GM21576 (cell line): ENCODE measurements around the gene PMM2.
"Not testable (repeated sequence)": the region's sequence is repeated elsewhere in the genome, so short reads cannot be mapped to it uniquely, and the experiment has no call there.

Source experiments
- ATAC-seq: cut with Tn5 transposase; IDR thresholded peaks from one replicate; pipeline ENCODE4 v1.9.1; 2021; ENCODE audit warnings: mild to moderate bottlenecking, moderate library complexity; ENCODE audit not compliant: unreplicated experiment

The PMM2 gene

DNA sequence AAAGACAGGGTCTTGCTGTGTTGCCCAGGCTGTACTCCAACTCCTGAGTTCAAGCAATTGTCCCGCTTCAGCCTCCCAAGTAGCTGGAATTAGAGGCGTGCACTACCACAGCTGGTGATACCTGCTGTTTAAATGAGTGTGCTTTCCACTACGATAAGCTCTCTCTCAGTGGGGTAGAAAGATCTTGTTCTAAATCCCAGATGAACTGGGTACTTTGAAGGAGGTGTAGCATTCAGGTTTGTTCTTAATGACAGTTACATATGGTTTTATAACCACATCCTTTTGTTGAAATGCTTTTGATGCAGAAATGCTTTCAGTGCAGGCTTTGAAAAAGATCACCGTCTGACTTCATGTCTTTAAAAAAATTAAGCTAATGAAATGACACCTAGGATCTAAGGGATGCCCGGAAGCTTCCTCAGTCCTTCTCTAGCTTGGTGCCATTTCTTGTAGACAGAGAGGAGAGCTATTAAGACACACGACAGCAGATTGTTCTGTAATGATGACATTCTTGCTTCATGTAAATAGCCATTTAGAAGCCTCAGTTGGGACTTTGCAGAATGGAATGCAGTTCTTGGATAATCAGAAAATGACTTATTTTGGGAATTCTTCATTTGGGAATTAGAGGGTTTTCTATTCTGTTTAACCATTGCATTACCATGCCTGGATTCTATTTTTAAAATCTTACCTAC lies 19.5 kb downstream of the PMM2 start:
- no peak for ATAC-seq

DNA sequence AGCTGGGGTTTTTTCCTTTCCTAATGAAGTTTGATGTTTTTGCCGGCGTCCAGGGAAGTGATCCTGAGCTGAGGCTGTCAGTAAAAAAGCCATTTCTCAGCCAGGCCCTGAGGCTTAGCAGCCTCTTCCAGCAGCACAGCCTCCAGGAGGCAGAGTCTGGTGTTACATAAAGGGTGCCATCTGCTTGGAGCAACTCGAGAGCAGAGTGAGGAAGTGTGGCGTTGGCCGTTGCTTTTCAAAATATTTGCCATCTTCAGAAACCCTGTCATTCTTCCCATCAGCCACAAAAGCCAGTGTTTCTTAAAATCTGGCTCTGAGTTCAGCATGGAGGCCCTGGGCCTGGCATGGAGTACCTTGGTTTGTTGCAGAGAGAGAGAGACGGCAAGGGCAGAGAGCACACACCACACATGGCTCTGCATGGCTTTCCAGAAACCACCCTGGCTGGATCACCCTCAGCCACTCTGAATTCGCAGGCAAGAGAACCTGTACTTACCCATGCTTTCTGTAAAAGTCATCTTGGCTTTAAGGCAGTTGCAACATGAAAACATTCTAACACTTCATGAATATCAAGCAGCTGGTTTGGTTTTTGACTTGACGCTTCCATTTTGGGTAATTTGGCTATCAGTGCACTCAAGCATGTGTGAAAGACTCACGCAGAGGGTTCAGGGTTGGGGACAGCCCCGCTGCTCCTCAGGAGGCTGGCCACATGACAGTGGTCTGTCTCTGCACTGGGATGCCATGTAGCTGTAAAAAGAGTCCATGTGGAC lies 21.0 kb downstream of the PMM2 start:
- no peak for ATAC-seq

DNA sequence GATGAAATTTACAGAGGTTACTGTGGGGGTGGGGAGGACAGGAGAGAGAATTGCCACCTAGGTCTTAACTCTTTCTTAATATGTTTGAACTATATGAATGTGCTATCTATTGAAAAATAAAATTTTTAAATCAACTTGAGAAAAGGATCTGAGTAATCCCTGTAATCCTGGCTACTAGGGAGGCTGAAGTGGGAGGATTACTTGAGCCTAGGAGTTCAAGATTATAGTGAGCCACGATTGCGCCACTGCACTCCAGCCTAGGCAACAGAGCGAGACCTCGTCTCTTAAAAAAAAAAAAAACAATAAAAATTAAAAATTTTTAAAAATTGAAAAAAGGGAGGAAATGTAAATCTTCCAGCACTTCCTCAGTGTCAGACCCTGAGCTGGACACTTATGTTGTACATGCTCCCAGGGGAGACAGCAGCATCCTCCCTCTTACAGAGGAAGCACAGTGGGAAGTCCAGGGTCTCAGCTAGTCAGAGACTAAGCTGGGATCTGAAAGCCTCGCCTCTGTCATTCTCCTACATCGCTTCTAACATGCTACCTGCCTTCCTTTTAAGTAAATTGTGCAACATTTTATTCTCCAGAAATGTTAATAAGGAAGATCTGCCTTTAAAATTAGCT lies 21.9 kb downstream of the PMM2 start:
- no peak for ATAC-seq

DNA sequence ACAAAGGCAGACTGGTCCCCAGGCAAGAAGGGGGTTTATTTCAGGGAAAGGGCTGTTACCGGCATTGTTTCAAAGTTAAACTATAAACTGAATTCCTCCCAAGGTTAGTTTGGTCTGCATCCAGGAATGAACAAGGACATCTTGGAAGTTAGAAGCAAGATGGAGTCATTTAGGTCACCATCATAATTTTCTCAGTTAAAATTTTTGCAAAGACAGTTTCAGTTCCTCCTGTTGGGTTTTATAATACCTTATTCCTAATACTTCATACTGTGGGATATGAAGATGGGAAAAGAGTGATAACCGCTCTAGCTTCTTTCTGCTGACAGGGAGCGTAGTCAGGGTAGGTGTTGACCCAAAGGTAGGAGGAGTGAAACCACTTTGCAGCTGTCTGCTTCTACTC lies 24.8 kb downstream of the PMM2 start:
- no peak for ATAC-seq

DNA sequence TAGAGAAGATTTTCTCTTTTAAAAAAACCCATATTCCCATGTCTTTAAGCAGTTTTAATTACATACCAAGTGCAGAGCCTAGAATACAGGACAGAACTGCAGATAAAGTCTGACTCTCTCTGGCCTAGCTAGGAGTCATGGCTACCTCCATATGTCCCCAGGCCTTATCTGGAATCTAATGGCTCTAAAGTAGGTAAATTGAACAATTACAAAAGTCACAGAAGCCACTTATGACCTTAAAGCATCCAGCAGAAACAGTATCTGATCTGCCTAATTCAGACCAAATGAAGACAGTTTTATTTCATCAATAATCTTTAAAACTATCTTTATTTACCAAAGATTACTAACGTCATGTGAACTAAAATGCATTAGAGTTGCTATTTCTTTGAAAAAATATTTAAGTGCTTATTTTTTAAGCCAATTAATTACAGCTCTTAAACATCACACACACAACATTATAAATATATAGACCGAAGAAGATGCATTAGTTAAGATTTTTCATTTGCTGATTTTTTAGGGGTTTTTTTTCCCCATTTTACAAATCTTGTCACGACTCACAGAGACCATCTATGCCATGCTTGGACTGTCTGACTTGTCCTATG lies 28.7 kb downstream of the PMM2 start:
- no peak for ATAC-seq

DNA sequence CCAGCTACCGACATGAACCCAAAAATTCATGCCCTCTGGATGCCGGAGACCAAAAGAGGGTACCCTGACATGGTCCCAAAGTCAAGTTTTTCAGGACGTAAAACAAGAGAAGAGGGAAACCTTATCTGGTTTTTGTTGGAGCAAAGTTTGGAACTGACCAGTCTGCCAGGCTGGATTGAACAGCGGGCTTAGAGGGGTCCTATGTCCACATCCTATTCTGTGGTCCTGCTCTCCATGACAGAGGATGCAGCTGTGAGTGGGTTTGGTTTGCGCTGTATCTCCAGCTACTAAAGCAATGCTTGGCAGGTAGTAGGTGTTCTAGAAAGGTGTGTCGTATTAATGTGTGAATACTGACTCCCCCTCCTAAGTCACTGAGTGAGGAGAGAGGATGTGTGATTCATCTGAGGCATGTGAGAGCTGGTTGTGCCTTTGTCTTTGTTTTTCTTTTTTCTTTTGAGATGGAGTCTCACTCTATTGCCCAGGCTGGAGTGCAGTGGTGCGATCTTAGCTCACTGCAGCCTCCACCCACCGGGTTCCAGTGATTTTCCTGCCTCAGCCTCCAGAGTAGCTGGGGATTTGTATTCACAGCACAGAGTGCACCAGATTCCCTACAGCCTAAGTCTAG lies 31.0 kb downstream of the PMM2 start:
- ATAC-seq: no peak

DNA sequence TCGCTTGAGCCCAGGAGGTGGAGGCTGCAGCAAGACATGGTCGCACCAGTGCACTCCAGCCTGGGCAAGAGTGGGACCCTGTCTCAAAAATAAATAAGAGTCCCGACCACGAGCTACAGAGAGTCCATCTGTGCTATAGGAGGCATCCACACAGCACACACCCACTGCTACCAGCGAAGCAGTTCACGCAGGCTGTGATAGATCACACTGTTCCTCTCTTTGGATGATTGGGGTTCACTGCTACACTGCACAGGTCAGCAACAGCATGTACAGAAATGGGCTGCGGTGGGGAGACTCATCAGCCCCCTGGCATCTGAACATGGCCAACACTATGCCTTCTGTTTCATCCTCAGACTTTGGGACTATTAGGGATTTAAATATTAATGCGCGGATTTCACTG lies 33.8 kb downstream of the PMM2 start:
- no peak for ATAC-seq

DNA sequence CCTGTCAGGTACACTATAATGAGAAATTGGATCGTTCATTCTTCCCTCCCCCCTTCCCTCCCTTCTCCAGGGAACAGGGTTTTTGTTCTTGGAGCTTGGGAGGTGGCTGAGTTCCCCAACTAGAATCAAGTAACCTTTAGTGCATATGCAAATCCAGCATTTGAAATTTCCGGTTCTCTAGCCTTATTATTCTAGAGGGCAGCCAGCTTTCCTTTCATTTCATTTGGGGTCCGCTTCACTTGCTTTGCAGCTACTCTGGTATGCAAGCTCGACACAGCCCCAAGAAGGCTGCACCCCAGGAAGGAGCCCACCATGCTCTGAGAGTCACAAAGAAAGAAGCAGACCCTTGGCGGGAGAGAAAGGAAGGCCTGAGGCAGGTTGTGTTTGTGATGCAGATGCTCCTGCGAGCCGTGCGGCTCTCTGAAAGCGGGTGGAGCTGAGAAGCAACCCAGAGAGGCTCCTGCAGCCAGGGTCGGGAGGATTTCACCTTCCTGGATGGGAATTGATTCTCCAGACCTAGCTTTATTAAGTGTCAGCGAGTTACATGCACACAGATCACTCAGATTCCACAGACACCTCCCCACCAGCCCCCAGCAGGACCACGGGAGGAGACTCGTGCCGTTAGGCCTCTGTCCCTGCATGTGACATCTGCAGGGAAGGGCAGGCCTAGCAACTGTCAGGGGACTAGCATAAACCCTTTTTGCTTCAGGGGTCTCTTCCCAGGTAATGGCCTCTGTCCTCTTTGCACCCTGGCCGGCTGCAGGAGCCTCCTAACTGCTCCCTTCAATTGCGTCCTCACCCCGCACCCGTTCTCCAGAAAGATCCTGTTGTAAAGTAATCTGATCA lies 34.5 kb downstream of the PMM2 start:
- ATAC-seq: no peak

DNA sequence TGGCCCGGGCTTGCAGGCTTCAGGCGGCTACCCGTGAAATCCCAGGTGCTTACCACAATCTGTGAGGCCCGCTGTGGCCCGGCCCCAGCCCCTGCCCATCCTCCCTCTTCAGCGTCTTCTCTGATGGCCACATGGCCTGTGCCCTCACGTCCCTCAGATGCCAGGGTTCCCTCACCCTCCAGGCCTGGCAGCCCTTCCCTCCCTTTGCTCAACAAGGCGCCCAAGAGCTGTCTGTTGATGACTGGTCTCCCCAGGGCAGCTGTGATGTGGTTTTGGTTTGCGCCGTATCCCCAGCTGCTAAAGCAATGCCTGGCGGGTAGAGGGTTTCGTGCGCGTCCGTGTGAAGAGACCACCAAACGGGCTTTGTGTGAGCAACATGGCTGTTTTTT lies 35.1 kb downstream of the PMM2 start:
- ATAC-seq: no peak

DNA sequence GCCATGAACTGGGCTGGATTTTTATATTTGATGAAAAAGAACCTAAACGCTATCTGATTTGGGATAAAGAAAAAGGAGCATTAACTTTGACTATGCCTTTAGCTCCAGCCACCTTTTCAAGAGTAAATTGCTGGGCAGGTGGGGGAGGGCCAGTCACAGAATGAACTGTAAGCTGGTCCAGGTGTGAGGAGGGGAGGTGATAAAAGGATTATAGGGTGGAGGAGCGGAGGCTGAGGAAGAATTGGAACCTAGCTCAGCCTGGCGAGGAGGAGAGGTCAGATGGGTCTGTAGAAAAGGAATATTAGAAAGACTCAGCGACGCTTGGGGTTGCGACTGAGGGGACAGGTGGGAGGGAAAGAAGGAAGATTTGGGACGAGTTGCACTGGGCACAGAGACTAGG lies 39.2 kb downstream of the PMM2 start:
- ATAC-seq: not testable (repeated sequence)

DNA sequence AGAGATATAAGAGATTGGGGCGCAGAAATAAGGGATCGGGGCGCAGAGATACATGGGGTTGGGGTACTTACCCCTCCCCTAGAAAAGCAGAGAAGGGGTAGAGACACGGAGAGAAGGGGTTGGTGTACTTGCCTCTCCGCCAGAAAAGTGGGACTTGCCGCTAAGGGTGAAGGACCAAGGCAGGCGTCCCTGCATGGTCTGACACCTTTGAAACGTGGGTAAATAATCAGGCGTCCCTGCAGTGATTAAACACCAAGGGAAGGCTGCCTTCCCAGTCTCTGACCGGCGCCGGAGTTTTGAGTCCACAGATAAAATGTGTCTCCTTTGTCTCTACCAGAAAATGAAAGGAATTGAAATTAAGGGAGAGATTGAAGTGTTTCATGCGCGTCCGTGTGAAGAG lies 40.0 kb downstream of the PMM2 start:
- ATAC-seq: not testable (repeated sequence)

DNA sequence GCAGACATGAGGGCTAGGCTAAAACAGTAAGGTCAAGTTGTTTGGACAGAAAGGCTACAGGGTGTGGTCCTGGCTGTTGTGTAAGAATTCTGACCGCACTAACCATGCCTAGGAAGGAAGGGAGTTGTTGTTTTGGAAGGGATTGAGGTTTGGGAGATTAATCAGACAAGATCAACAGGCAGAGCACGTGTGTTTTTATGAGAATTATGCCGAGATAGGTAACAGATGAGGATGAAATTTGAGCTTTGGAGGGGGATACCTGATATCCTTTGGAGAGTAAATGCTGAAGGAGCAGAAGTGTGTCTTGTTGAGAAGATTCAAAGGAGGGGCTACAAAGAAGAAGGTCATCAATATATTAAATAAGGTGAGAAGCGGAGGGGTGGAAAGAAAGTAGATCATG lies 44.4 kb downstream of the PMM2 start:
- ATAC-seq: not testable (repeated sequence)

DNA sequence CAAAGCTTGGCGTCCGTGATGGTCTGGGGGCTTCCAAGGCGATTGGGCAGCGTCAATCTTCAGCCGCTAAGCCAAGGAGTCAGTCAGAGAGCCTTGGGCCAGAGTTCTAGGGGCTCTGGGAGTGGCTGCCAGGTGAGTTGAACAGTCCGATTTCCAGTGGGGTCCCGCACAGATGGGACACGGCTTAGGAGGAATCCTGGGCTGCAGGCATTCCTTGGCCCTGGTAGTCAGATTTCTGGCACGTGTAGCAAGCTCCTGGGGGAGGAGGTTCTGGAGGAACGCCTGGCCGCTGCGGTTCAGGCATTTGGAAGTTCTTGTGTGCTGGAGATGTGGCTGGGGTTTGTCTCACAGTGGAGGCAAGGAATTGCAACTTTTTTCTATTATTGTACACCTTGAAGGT lies 45.7 kb downstream of the PMM2 start:
- ATAC-seq: not testable (repeated sequence)

DNA sequence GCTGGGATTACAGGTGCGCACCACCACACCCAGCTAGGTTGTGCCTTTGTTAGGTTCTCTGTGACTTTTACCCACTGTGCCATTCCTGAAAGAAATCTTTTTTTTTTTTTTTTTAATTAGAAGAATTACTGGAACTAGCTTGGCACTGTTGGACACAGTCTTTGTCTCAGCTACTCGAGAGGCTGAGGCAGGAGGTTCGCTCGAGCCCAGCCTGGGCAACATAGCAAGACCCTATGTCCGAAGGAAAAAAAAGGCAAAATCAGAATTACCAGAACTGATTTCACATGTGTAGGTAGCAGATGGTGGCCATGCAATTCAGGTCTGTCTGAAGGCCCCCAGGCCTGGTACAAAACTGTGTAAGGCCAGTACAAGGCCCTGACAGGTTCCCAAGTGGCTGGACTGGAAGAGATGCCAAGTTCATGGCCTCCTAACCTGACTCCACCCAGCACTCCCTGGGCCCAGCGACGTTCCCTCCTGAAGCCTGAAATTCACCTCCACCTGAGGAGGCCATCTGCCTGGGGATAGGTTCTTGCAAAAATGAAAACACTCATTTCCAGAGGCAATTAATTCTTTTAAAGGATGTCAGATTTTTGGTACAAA lies 48.2 kb downstream of the PMM2 start:
- ATAC-seq: no peak

DNA sequence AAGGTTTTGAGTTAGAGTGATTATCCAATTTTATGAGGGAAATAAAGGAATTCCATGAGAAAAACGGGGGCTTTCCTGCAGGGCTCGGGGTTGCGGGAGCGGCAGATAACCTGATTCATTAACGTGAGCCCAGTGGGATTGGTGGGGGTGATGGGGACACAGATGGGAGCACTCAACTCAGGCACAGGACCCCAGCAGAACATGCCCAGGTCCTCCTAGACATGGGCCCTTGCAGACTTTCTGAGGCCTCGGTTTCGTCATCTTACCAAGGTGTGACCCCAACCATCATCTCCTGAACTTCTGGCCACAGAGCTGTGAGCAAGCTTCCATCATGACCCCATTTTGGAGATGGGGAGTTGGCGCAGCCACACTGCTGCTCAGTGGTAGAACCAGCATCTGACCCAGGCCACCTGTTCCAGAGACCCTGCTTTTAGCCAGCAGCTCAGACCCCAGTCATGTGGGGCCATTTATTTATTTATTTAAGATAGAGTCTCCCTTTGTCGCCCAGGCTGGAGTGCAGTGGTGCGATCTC lies 48.8 kb downstream of the PMM2 start:
- no peak for ATAC-seq

DNA sequence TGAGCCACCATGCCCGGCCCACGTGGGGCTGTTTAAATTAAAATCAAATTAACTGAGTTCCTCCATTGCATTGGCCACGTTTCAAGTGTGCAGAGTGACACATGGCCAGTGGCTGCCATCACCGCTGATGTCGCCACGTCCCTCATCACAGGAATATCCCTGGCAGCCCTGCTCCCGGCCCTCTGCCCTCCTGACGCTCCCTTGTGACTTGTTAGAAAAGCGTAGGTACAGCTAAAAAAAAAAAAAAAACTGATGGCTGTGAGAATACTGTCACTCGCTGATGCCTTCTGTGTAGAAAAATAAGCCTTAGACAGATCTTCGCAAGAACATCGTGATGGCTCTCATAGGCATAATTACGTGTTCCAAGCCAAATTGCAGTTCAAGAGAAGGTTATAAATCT lies 49.5 kb downstream of the PMM2 start:
- no peak for ATAC-seq

DNA sequence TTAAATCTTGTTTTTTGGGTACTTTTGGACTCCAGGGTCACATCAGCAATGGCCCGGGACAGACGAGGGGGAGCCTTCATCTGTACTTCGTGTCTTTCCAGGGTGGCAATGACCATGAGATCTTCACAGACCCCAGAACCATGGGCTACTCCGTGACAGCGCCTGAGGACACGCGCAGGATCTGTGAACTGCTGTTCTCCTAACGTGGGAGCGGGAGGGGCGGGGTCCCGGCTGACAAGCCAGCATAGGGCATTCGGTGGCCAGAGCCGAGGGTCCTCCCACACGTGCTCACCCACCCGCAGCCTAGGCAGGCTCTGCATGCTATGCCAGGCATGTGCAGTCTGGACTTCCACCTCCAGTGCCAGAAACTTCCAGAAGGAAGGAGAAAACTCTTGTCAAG lies 50.0 kb downstream of the PMM2 start:
- ATAC-seq: no peak

DNA sequence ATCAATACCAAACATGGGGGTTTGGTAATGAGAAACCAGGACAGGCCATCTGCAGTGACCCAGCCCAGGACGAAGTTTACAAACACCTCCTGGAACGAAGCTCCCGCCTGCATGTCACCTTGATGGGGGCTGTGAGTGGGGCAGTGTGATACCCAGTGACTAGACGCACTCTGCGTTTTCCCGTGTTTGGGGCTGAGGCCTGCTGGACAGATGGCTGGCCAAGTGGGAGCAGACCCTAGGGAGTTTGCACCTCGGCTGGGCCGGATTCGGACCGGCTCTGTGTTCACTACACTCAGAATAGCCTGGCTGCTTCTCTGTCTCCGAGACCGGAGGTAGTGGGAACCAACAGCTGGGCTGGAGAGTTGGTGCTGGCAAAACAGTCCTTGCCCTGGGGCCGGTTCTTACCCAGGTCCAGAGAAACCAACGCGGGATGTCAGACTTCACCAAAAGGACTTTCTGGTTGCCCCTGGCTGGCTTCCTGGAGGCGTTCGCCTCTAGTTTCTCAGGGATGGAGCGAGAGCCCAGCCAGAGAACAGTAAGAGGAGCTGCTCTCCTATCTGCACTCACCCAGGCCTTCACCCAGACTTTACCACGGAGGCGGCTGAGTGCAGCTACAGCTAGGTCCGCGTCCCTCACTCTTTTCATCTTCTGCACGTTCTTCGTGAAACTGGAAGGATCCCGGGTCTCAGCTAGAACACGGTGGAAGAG lies 50.7 kb downstream of the PMM2 start:
- ATAC-seq: no peak

DNA sequence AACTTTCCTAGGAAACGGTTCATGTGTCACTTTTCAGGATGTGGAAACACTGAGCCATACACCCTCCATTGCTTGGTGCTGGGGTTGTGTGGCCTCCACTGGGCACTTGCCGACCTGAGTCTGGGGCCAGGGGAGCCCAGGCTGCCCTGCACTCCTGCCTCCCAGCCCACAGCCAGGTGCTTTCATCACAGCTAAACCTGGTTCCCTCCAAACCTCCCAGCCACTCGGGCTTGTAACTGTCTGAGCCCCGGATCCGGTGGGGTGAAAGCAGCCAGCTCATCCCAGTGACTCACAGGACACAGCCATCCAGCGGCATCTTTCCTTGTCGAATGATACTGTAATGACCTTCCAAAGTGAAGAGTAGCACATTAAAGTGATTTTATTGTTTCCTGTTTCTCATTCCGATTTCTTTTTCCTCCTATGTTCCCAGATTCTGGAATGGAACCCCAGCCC lies 51.3 kb downstream of the PMM2 start:
- no peak for ATAC-seq
